ENCODE results near the gene TYRO3. TPM values are rescaled to one million over a fixed set of nuclear protein-coding genes. Genes with fewer than 3 reads are reported as not detected.

TYRO3 gene
- total and polyA plus RNA-seq, 7 donors: 1.6 to 5.8 (median 4.6) TPM

GRCh38 chr15:41577863-41578735 is 19.1 kb downstream of the TYRO3 start:
- no peak for TF ChIP-seq CTCF (IDR thresholded peaks at IDR 0.05)
- ATAC-seq: no peak
- Histone ChIP-seq H3K27me3 (ENCODE audit: insufficient read depth in 3 of 3, low read length in 2 of 3) (no peaks in the 10 kb centered on the region), H3K4me3 (no peak overlapping the region), H3K4me1 (no peaks in the 10 kb centered on the region), H3K36me3 (ENCODE audit: insufficient read depth in 1 of 2, low read depth in 1 of 2) (no peaks in the 10 kb centered on the region), H3K9me3 (no peaks in the 10 kb centered on the region), H3K27ac (no peak overlapping the region)
- intact Hi-C loops (cut with DNase I): no loop called here
- no peak for DNase-seq
- WGBS, 3 donors: 86 to 94% (median 89%) methylated on average over 12 of the region's 12 CpGs

- Histone ChIP-seq H3K36me3 (ENCODE audit: insufficient read depth in 1 of 2, low read depth in 1 of 2) (no peaks in the 10 kb centered on the region), H3K9me3 (no peaks in the 10 kb centered on the region), H3K27ac (no peak overlapping the region), H3K4me1 (no peaks in the 10 kb centered on the region), H3K4me3 (no peak overlapping the region), H3K27me3 (ENCODE audit: insufficient read depth in 3 of 3, low read length in 2 of 3) (no peaks in the 10 kb centered on the region)
- WGBS, 3 donors: 72 to 79% (median 75%) methylated on average over 9 of the region's 9 CpGs
- intact Hi-C loops (cut with DNase I): no loop called here
- no peak for TF ChIP-seq CTCF (IDR thresholded peaks at IDR 0.05)
- DNase-seq (no peak), ATAC-seq (no peak)
Measured at GRCh38 chr15:41578736-41579383, 19.8 kb downstream of the TYRO3 start.

GRCh38 chr15:41581110-41581509 is 22.1 kb downstream of the TYRO3 start:
- no peaks in the 10 kb centered on the region for H3K9me3 ChIP-seq
- 86 to 87% (median 86%) methylated on average over 2 of the region's 2 CpGs for WGBS, 3 donors
- H3K27me3 ChIP-seq (ENCODE audit: insufficient read depth in 3 of 3, low read length in 2 of 3): no peaks in the 10 kb centered on the region
- no peaks in the 10 kb centered on the region for H3K4me1 ChIP-seq
- DNase-seq: no peak
- no peak overlapping the region for H3K4me3 ChIP-seq
- no peak for TF ChIP-seq CTCF (IDR thresholded peaks at IDR 0.05)
- no peak overlapping the region for H3K27ac ChIP-seq
- H3K36me3 ChIP-seq (ENCODE audit: insufficient read depth in 1 of 2, low read depth in 1 of 2): no peaks in the 10 kb centered on the region
- intact Hi-C loops (cut with DNase I): no loop called here
- ATAC-seq: no peak

GRCh38 chr15:41583795-41584194 is 24.8 kb downstream of the TYRO3 start:
- no peak for TF ChIP-seq CTCF (IDR thresholded peaks at IDR 0.05)
- intact Hi-C loops (cut with DNase I): no loop called here
- no peak overlapping the region for H3K27ac ChIP-seq
- H3K4me1 ChIP-seq: no peaks in the 10 kb centered on the region
- 82 to 93% (median 91%) methylated on average over 6 of the region's 6 CpGs for WGBS, 3 donors
- DNase-seq: no peak
- H3K9me3 ChIP-seq: no peaks in the 10 kb centered on the region
- H3K27me3 ChIP-seq (ENCODE audit: insufficient read depth in 3 of 3, low read length in 2 of 3): no peaks in the 10 kb centered on the region
- ATAC-seq: no peak
- no peaks in the 10 kb centered on the region for H3K36me3 ChIP-seq (ENCODE audit: insufficient read depth in 1 of 2, low read depth in 1 of 2)
- H3K4me3 ChIP-seq: no peak overlapping the region
